Endothelial cell of umbilical vein (primary cell): ENCODE results near the gene SLC23A1.

Experiments
- CTCF ChIP-seq, 2 donors: IDR thresholded peaks; 1 replicate in 1 of 2; 2 replicates in 1 of 2; pipeline ENCODE4 v1.5.1; 2011; ENCODE audit warnings: low read length in 2 of 2, mild to moderate bottlenecking in 2 of 2, moderate library complexity in 2 of 2, control low read depth in 1 of 2, inconsistent platforms in 1 of 2, low read depth in 1 of 2; ENCODE audit not compliant: insufficient read depth in 1 of 2; ENCODE audit errors: extremely low read depth in 1 of 2
- EZH2 ChIP-seq: IDR thresholded peaks from 2 replicates; pipeline ENCODE4 v1.6.1; 2012; ENCODE audit warnings: borderline replicate concordance, low read depth, mild to moderate bottlenecking, moderate library complexity, low read length, inconsistent platforms; ENCODE audit not compliant: severe bottlenecking
- POLR2A ChIP-seq: IDR thresholded peaks from 2 replicates; pipeline ENCODE4 v1.6.1; 2012; ENCODE audit warnings: low read depth, mild to moderate bottlenecking, control low read depth, low read length

GRCh38 chr5:139410993-139411828, 28.1 kb upstream of the SLC23A1 start:
- no peak for TF ChIP-seq CTCF (IDR thresholded peaks at IDR 0.05; ENCODE audit: extremely low read depth in 1 of 2, insufficient read depth in 1 of 2, low read depth in 1 of 2, low read length in 2 of 2)
- TF ChIP-seq POLR2A = no peak
- no peak for TF ChIP-seq EZH2
